Osteocyte (in vitro differentiated cells): ENCODE results near the gene RNU7-1. TPM values are rescaled to one million over a fixed set of nuclear protein-coding genes. Genes with fewer than 3 reads are reported as not detected.

ENCODE experiments used
- DNase-seq: peaks from one replicate; pipeline ENCODE4 v3.0.0; 2021; ENCODE audit warnings: mixed read lengths; ENCODE audit not compliant: unreplicated experiment; ENCODE audit errors: extremely low spot score
- H3K27ac Mint-ChIP-seq: one replicate; pipeline ENCODE4 v1.8.0; 2021; ENCODE audit warnings: mild to moderate bottlenecking, mixed read lengths; ENCODE audit not compliant: unreplicated experiment
- H3K27me3 Mint-ChIP-seq: one replicate; pipeline ENCODE4 v1.8.0; 2021; ENCODE audit warnings: mixed read lengths; ENCODE audit not compliant: unreplicated experiment
- H3K36me3 Mint-ChIP-seq: one replicate; pipeline ENCODE4 v1.8.0; 2021; ENCODE audit warnings: mixed read lengths; ENCODE audit not compliant: unreplicated experiment
- H3K4me1 Mint-ChIP-seq: one replicate; pipeline ENCODE4 v1.8.0; 2021; ENCODE audit warnings: mixed read lengths; ENCODE audit not compliant: unreplicated experiment
- H3K4me3 Mint-ChIP-seq: one replicate; pipeline ENCODE4 v1.8.0; 2021; ENCODE audit warnings: mild to moderate bottlenecking, moderate library complexity, mixed read lengths; ENCODE audit not compliant: unreplicated experiment
- H3K9me3 Mint-ChIP-seq: one replicate; pipeline ENCODE4 v1.8.0; 2021; ENCODE audit warnings: mixed read lengths; ENCODE audit not compliant: unreplicated experiment
- total RNA-seq: library from RNA; stranded (reverse); gene quantifications from 2 replicates; pipeline ENCODE4 v1.2.1, GENCODE V29; 2021
- TF ChIP-seq, protein P1 (sequence below): fragments of 200-600 bp; sonication (generic); IDR thresholded peaks from 2 replicates; pipeline ENCODE4 v1.5.0; 2021; ENCODE audit warnings: antibody characterized with exemption, mild to moderate bottlenecking, moderate library complexity

Gene RNU7-1
- total RNA-seq, 1 donor from 2014 or later: not detected

DNA sequence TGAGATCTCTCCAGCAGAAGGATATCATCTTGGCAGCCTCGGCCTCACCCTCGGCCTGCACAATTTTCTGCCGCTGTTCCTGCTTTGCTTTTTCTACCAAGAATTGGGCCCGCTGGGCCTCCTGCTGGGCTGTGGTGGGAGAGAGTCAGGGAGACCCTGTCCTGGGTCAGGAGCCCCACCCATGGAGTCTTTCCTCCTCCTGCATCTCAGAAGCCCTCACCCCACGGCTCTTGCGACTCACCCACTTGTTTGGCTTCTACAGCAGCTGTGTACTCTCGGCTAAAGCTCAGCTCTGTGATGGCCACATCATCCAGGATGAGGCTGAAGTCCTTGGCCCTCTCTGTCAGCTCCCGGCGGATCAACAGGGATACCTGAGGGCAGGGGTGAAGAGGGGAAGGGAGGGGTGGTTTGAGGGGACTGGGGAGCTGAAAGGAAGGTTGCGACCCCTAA lies 24.1 kb downstream of the RNU7-1 start:
- no peak for DNase-seq
- Mint-ChIP-seq H3K36me3 (peaks cover 21% of the 10 kb centered on the region), H3K4me1 (peaks cover 35% of the 10 kb centered on the region), H3K27ac (no peak overlapping the region), H3K27me3 (no peaks in the 10 kb centered on the region), H3K4me3 (no peak overlapping the region), H3K9me3 (no peaks in the 10 kb centered on the region)
- TF ChIP-seq, protein P1, sequence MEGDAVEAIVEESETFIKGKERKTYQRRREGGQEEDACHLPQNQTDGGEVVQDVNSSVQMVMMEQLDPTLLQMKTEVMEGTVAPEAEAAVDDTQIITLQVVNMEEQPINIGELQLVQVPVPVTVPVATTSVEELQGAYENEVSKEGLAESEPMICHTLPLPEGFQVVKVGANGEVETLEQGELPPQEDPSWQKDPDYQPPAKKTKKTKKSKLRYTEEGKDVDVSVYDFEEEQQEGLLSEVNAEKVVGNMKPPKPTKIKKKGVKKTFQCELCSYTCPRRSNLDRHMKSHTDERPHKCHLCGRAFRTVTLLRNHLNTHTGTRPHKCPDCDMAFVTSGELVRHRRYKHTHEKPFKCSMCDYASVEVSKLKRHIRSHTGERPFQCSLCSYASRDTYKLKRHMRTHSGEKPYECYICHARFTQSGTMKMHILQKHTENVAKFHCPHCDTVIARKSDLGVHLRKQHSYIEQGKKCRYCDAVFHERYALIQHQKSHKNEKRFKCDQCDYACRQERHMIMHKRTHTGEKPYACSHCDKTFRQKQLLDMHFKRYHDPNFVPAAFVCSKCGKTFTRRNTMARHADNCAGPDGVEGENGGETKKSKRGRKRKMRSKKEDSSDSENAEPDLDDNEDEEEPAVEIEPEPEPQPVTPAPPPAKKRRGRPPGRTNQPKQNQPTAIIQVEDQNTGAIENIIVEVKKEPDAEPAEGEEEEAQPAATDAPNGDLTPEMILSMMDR: no peak

DNA sequence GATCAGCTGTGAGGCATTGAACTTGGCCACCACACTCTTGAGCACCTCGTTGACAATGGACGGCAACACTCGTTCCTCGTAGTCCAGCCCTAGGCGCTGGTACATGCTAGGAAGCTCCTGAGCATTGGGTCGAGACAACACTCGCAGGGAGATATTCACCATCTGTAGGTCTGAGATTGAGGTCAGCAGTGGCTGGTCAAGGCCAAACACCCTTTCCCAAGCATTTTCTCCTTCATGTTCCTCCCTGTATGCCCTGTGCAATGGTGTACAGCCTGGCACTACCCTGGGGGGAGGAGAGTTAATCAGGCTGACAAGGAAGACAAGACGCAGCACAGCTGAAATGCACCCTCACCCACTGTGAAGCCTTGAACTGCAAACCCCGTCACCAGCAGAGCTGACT lies 24.8 kb downstream of the RNU7-1 start:
- peak overlapping the region; percentile 100 for H3K27ac Mint-ChIP-seq

DNA sequence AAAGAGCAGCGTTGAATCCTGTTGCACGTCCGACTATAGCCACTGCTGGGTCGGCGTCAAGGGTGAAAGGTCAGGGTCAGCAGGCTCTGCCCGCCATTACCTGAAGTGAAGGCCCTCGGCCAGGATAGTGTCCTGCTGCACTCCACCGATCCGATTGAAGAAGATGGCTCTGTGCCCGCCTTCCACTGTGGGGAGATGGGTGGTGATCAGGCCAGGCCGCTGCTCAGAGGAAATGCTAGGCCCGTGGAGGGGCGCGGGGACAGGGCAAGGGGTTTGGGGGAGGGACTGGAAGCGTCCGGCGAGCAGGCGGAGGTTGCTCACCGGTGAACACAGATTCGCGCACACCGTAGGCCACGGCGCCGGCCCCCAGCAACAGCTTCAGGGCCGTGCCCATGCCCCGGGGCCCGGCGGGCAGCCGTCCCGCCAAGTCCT lies 26.5 kb downstream of the RNU7-1 start:
- Mint-ChIP-seq H3K9me3 (no peaks in the 10 kb centered on the region), H3K4me3 (peak overlapping the region; percentile 100), H3K4me1 (peaks cover 36% of the 10 kb centered on the region), H3K27me3 (no peaks in the 10 kb centered on the region), H3K27ac (peak overlapping the region; percentile 100), H3K36me3 (peaks cover 22% of the 10 kb centered on the region)
- TF ChIP-seq, protein P1: no peak
- DNase-seq: no peak

More for the DNA sequence above, 24.8 kb downstream of the RNU7-1 start:
- H3K27me3 Mint-ChIP-seq: no peaks in the 10 kb centered on the region
- no peak for DNase-seq
- H3K9me3 Mint-ChIP-seq: no peaks in the 10 kb centered on the region
- peaks cover 36% of the 10 kb centered on the region for H3K4me1 Mint-ChIP-seq
- H3K4me3 Mint-ChIP-seq: peak overlapping the region; percentile 100
- TF ChIP-seq, protein P1: no peak
- H3K36me3 Mint-ChIP-seq: peaks cover 21% of the 10 kb centered on the region

DNA sequence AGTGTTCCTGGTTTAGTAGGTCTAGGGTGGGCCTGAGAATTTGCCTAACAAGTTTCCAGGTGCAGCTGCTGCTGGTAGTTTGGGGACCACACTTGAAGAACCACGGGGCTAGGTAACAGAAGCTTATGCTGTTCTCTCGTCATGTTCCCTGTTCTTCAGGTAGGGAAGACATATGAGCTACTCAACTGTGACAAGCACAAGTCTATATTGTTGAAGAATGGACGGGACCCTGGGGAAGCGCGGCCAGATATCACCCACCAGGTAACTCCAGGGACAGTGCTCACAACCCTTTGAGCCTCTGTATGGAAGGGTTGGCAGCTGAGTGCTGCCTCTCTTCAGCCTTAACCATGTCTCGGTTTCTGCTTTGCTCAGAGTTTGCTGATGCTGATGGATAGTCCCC lies 30.6 kb downstream of the RNU7-1 start:
- Mint-ChIP-seq H3K9me3 (no peaks in the 10 kb centered on the region), H3K36me3 (peaks cover 28% of the 10 kb centered on the region), H3K27me3 (no peaks in the 10 kb centered on the region), H3K4me3 (no peak overlapping the region), H3K27ac (no peak overlapping the region), H3K4me1 (peaks cover 26% of the 10 kb centered on the region)
- no peak for DNase-seq
- TF ChIP-seq, protein P1: no peak

DNA sequence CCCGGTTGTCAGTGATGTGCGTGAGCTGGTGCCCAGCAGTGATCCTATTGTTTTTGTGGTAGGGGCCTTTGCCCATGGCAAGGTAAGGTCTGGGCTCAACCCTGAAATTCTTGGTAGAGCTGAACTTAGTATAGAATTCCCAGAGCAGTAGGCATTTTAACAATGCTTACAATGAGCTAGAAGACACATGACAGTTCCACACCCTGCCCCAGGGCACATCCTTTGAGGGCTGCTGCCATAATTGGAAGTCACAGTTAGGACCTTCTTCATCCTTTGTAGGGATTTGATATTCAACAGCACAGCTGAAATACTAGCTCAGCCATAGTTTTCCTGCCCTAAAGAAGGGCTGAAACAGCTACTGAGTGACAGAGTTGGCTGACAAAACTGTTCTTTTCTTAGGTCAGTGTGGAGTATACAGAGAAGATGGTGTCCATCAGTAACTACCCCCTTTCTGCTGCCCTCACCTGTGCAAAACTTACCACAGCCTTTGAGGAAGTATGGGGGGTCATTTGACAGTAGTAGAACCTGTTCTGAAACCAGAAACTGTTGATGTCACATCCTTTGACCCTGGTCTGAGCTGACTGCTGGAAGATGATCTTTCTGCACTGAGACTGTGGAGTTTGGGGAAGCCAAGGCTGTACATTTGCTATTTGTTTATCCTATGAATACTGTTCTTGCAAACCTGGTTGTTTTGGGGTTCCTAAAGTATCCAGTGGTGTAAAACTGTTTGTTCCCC lies 31.8 kb downstream of the RNU7-1 start:
- H3K4me1 Mint-ChIP-seq: peaks cover 19% of the 10 kb centered on the region
- TF ChIP-seq, protein P1: no peak
- peaks cover 28% of the 10 kb centered on the region for H3K36me3 Mint-ChIP-seq
- H3K27me3 Mint-ChIP-seq: no peaks in the 10 kb centered on the region
- peak overlapping the region; percentile 28 for H3K27ac Mint-ChIP-seq
- DNase-seq: no peak
- H3K9me3 Mint-ChIP-seq: no peaks in the 10 kb centered on the region
- no peak overlapping the region for H3K4me3 Mint-ChIP-seq
